Suprapubic skin (tissue), 4 donors: Measurements from ENCODE around the gene SMURF2. TPM values are rescaled to one million over a fixed set of nuclear protein-coding genes. Genes with fewer than 3 reads are reported as not detected.
"Not testable (repeated sequence)": the region's sequence is repeated elsewhere in the genome, so short reads cannot be mapped to it uniquely, and the experiment has no call there.

Experiments used
- DNase-seq, 2 donors: peaks; one replicate each; pipeline ENCODE4 v3.0.0-alpha.2; 2019; ENCODE audit warnings: low spot score in 2 of 2
- H3K27ac ChIP-seq: fragments of 200-600 bp; sonication (generic); one replicate; pipeline ENCODE4 v1.5.1; 2019
- H3K27me3 ChIP-seq: fragments of 200-600 bp; sonication (generic); one replicate; pipeline ENCODE4 v1.5.1; 2019
- H3K36me3 ChIP-seq: fragments of 200-600 bp; sonication (generic); one replicate; pipeline ENCODE4 v1.5.1; 2019
- H3K4me1 ChIP-seq: fragments of 200-600 bp; sonication (generic); one replicate; pipeline ENCODE4 v1.5.1; 2019
- H3K4me3 ChIP-seq: fragments of 200-600 bp; sonication (generic); one replicate; pipeline ENCODE4 v1.5.1; 2019; ENCODE audit warnings: mild to moderate bottlenecking
- H3K9me3 ChIP-seq: fragments of 200-600 bp; sonication (generic); one replicate; pipeline ENCODE4 v1.5.1; 2019
- CTCF ChIP-seq, 2 donors: fragments of 200-600 bp in 1 of 2; fragments of 450-650 bp in 1 of 2; sonication (generic) in 1 of 2; IDR thresholded peaks; one replicate each; pipeline ENCODE4 v1.5.1; 2016 to 2019; ENCODE audit warnings: antibody characterized with exemption in 2 of 2, mild to moderate bottlenecking in 1 of 2, moderate library complexity in 1 of 2
- EP300 ChIP-seq: sonication (generic); formaldehyde crosslinking; IDR thresholded peaks from one replicate; pipeline ENCODE4 v1.6.1; 2017; ENCODE audit warnings: antibody characterized with exemption
- POLR2A ChIP-seq, 2 donors: fragments of 450-650 bp; IDR thresholded peaks; one replicate each; pipeline ENCODE4 v1.6.1; 2017; ENCODE audit warnings: antibody characterized with exemption in 2 of 2, mild to moderate bottlenecking in 2 of 2, moderate library complexity in 2 of 2
- POLR2AphosphoS5 ChIP-seq, 3 donors: sonication (generic); formaldehyde crosslinking; IDR thresholded peaks; one replicate each; pipeline ENCODE4 v1.6.1; 2017; ENCODE audit warnings: antibody characterized with exemption in 3 of 3
- WGBS: methylation state at CpG from one replicate; pipeline ENCODE4 v1.1.5; 2018; 5-methylcytosine and 5-hydroxymethylcytosine counted together
- total RNA-seq, 4 donors: library from RNA; depleted of rRNA; stranded (reverse); fragments of >200 nt; gene quantifications; one replicate each; pipeline ENCODE4 v1.1.0, GENCODE V29; 2016

SMURF2 gene
- total RNA-seq, 4 donors from 2014 or later: 19.4 to 28.6 (median 25.2) TPM

GRCh38 chr17:64585146-64585545 is 77.0 kb downstream of the SMURF2 start:
- Histone ChIP-seq H3K4me1 (no peaks in the 10 kb centered on the region), H3K27me3 (no peaks in the 10 kb centered on the region), H3K36me3 (peaks cover 52% of the 10 kb centered on the region), H3K9me3 (no peaks in the 10 kb centered on the region), H3K27ac (no peak overlapping the region), H3K4me3 (no peak overlapping the region)
- TF ChIP-seq POLR2AphosphoS5 (IDR thresholded peaks at IDR 0.05) (no peak), CTCF (IDR thresholded peaks at IDR 0.05) (no peak)
- WGBS: 81% methylated on average over 2 of the region's 2 CpGs
- DNase-seq: no peak

GRCh38 chr17:64583038-64583437 is 79.1 kb downstream of the SMURF2 start:
- DNase-seq: no peak
- WGBS: 85% methylated on average over 3 of the region's 3 CpGs
- Histone ChIP-seq H3K27ac (no peak overlapping the region), H3K27me3 (no peaks in the 10 kb centered on the region), H3K4me1 (no peaks in the 10 kb centered on the region), H3K4me3 (no peak overlapping the region), H3K9me3 (no peaks in the 10 kb centered on the region), H3K36me3 (peaks cover 59% of the 10 kb centered on the region)
- TF ChIP-seq POLR2AphosphoS5 (IDR thresholded peaks at IDR 0.05): no peak
- TF ChIP-seq CTCF (IDR thresholded peaks at IDR 0.05): no peak
- TF ChIP-seq EP300: no peak
- no peak for TF ChIP-seq POLR2A (IDR thresholded peaks at IDR 0.05)

DNA sequence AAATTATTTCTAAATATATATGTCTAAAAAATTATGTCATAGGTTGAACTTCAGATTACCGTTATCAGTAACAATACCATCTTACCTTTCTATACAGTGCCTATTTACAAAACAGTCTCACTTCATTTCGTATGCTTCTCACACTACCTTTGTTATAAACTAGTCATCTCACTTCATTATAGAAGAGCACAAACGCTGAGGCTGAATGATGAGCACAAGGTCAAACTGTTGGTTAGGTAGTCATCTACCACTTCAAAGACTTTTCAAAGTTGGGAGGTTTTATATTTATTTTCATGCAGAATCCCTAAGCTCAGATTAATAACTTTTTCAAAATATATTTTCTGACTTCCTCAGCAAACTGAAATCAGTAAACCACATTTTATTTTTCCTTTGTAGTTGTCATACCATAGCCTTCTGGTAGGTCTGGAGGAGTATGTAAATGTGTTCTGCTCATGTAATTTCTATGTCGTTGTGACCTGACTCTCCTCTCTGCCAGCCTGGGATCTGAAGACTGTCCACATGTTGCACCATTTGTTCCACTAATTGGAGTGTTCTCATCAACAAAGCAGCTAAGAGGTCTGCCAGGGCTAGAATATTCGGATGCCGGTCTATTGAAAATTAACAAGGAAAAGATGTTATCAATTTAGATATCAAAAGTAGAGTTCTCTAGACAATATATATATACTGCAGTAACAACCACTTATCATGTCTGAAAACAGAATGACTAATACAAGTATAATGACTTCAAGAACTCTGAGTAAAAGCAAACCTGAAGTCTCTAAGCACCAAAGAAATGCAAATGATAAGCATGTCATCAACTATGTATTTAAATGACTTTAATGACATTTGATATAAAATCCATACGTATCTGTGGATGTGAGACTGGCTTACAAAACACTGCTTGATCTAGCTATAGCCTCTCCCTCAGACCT is 81.5 kb downstream of the SMURF2 start:
- Histone ChIP-seq H3K36me3 (peaks cover 70% of the 10 kb centered on the region), H3K27me3 (no peaks in the 10 kb centered on the region), H3K4me1 (no peaks in the 10 kb centered on the region), H3K4me3 (no peak overlapping the region), H3K27ac (no peak overlapping the region), H3K9me3 (no peaks in the 10 kb centered on the region)
- TF ChIP-seq CTCF (IDR thresholded peaks at IDR 0.05) (no peak), POLR2A (IDR thresholded peaks at IDR 0.05) (no peak), POLR2AphosphoS5 (IDR thresholded peaks at IDR 0.05) (no peak), EP300 (no peak)
- WGBS: 64% methylated on average over 7 of the region's 7 CpGs
- no peak for DNase-seq

- Histone ChIP-seq H3K27ac (no peak overlapping the region), H3K4me1 (no peaks in the 10 kb centered on the region), H3K27me3 (no peaks in the 10 kb centered on the region), H3K4me3 (no peak overlapping the region), H3K36me3 (peaks cover 70% of the 10 kb centered on the region), H3K9me3 (no peaks in the 10 kb centered on the region)
- DNase-seq: no peak
- no peak for TF ChIP-seq EP300
- TF ChIP-seq CTCF (IDR thresholded peaks at IDR 0.05): no peak
- TF ChIP-seq POLR2AphosphoS5 (IDR thresholded peaks at IDR 0.05): no peak
- TF ChIP-seq POLR2A (IDR thresholded peaks at IDR 0.05): no peak
- 82% methylated on average over 1 of the region's 1 CpG for WGBS
Observed at GRCh38 chr17:64579917-64580316, 82.2 kb downstream of the SMURF2 start.

DNA sequence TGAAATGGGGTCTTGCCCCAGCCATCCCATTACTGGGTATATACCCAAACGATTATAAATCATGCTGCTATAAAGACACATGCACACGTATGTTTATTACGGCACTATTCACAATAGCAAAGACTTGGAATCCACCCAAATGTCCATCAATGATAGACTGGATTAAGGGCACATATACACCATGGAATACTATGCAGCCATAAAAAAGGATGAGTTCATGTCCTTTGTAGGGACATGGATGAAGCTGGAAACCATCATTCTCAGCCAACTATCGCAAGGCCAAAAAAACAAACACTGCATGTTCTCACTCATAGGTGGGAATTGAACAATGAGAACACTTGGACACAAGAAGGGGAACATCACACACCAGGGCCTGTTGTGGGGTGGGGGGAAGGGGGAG is 85.1 kb downstream of the SMURF2 start:
- H3K27me3 ChIP-seq, DNase-seq, H3K4me1 ChIP-seq, H3K27ac ChIP-seq, H3K9me3 ChIP-seq, H3K4me3 ChIP-seq: not testable (repeated sequence)
- H3K36me3 ChIP-seq: peaks cover 50% of the 10 kb centered on the region
- 98% methylated on average over 4 of the region's 4 CpGs for whole genome bisulfite sequencing
